ENCODE measurements around the gene PAK5.

- no peak for TF ChIP-seq CTCF (IDR thresholded peaks at IDR 0.05)
- no peak for TF ChIP-seq IRF3 (IDR thresholded peaks at IDR 0.05; ENCODE audit: low read depth, low read length)
- TF ChIP-seq POLR2AphosphoS5 (IDR thresholded peaks at IDR 0.05; ENCODE audit: low read depth, low read length), result no peak
- TF ChIP-seq EP300 (IDR thresholded peaks at IDR 0.05; ENCODE audit: borderline replicate concordance in 1 of 2, low read depth in 1 of 2, low read length in 1 of 2), result no peak
- no peak for TF ChIP-seq SMC3 (IDR thresholded peaks at IDR 0.05; ENCODE audit: low read depth, low read length)
- TF ChIP-seq RAD21 (IDR thresholded peaks at IDR 0.05; ENCODE audit: low read length), result no peak
- no peak for TF ChIP-seq RFX5 (IDR thresholded peaks at IDR 0.05; ENCODE audit: low read length)
- TF ChIP-seq TAF1 (IDR thresholded peaks at IDR 0.05; ENCODE audit: borderline replicate concordance, low read depth, low read length), result no peak
- no peak for TF ChIP-seq REST (IDR thresholded peaks at IDR 0.05; ENCODE audit: low read depth, low read length)
- no peak for TF ChIP-seq YY1 (IDR thresholded peaks at IDR 0.05; ENCODE audit: low read depth)
- TF ChIP-seq FOSL2 (IDR thresholded peaks at IDR 0.05; ENCODE audit: borderline replicate concordance, low read depth), result no peak
Measured at GRCh38 chr20:9756660-9757059, 82.2 kb downstream of the PAK5 start.

Measured in SK-N-SH (cell line).